Measurements from ENCODE around the gene JAKMIP2.

JAKMIP2 gene

GRCh38 chr5:147561435-147561834 is 221.1 kb downstream of the JAKMIP2 start:
- H4K20me1 ChIP-seq (ENCODE audit: low read depth, low read length) = no peaks in the 10 kb centered on the region
- TF ChIP-seq EZH2phosphoT487 (conservative IDR thresholded peaks at IDR 0.05; ENCODE audit: low read length) (no peak), CTCF (IDR thresholded peaks at IDR 0.05; ENCODE audit: insufficient read depth, low read length, poor library complexity, severe bottlenecking) (no peak)
- H3K4me2 ChIP-seq (ENCODE audit: low read depth, low read length, poor library complexity, severe bottlenecking) = no peak overlapping the region
- no peaks in the 10 kb centered on the region for H3K9me2 ChIP-seq (replicated peaks; ENCODE audit: insufficient read depth, low read length)
- H3K36me3 ChIP-seq (ENCODE audit: low read length) = no peaks in the 10 kb centered on the region
- no peaks in the 10 kb centered on the region for H3K9me3 ChIP-seq (ENCODE audit: insufficient read depth, low read length)
- no peaks in the 10 kb centered on the region for H3K27me3 ChIP-seq (ENCODE audit: low read length)
- no peaks in the 10 kb centered on the region for H3K79me2 ChIP-seq (ENCODE audit: insufficient read depth, low read length)
- no peaks in the 10 kb centered on the region for H3F3A ChIP-seq (ENCODE audit: insufficient read depth)
- no peak overlapping the region for H3K27ac ChIP-seq (ENCODE audit: low read depth, low read length)
- H3K9ac ChIP-seq (ENCODE audit: low read length) = no peak overlapping the region
- no peak overlapping the region for H2AFZ ChIP-seq (ENCODE audit: low read depth, low read length, severe bottlenecking)
- no peak overlapping the region for H3K4me3 ChIP-seq (ENCODE audit: insufficient read depth, low read length, poor library complexity, severe bottlenecking)

- Histone ChIP-seq H3K9me3 (ENCODE audit: insufficient read depth, low read length) (no peaks in the 10 kb centered on the region), H4K20me1 (ENCODE audit: low read depth, low read length) (no peaks in the 10 kb centered on the region), H3K36me3 (ENCODE audit: low read length) (no peaks in the 10 kb centered on the region), H2AFZ (ENCODE audit: low read depth, low read length, severe bottlenecking) (no peak overlapping the region), H3K4me3 (ENCODE audit: insufficient read depth, low read length, poor library complexity, severe bottlenecking) (no peak overlapping the region), H3K9me2 (replicated peaks; ENCODE audit: insufficient read depth, low read length) (no peaks in the 10 kb centered on the region), H3K9ac (ENCODE audit: low read length) (no peak overlapping the region), H3K27me3 (ENCODE audit: low read length) (no peaks in the 10 kb centered on the region), H3K4me2 (ENCODE audit: low read depth, low read length, poor library complexity, severe bottlenecking) (no peak overlapping the region), H3K79me2 (ENCODE audit: insufficient read depth, low read length) (no peaks in the 10 kb centered on the region), H3F3A (ENCODE audit: insufficient read depth) (no peaks in the 10 kb centered on the region), H3K27ac (ENCODE audit: low read depth, low read length) (no peak overlapping the region)
- TF ChIP-seq CTCF (IDR thresholded peaks at IDR 0.05; ENCODE audit: insufficient read depth, low read length, poor library complexity, severe bottlenecking) (no peak), EZH2phosphoT487 (conservative IDR thresholded peaks at IDR 0.05; ENCODE audit: low read length) (no peak)
Measured at GRCh38 chr5:147560718-147561331, 221.7 kb downstream of the JAKMIP2 start.

GRCh38 chr5:147559749-147560148 is 222.8 kb downstream of the JAKMIP2 start:
- Histone ChIP-seq H3K27me3 (ENCODE audit: low read length) (no peaks in the 10 kb centered on the region), H3K27ac (ENCODE audit: low read depth, low read length) (no peak overlapping the region), H3K4me3 (ENCODE audit: insufficient read depth, low read length, poor library complexity, severe bottlenecking) (no peak overlapping the region), H3K9ac (ENCODE audit: low read length) (no peak overlapping the region), H3K36me3 (ENCODE audit: low read length) (no peaks in the 10 kb centered on the region), H3K79me2 (ENCODE audit: insufficient read depth, low read length) (no peaks in the 10 kb centered on the region), H3F3A (ENCODE audit: insufficient read depth) (no peaks in the 10 kb centered on the region), H2AFZ (ENCODE audit: low read depth, low read length, severe bottlenecking) (no peak overlapping the region), H4K20me1 (ENCODE audit: low read depth, low read length) (no peaks in the 10 kb centered on the region), H3K9me3 (ENCODE audit: insufficient read depth, low read length) (no peaks in the 10 kb centered on the region), H3K9me2 (replicated peaks; ENCODE audit: insufficient read depth, low read length) (no peaks in the 10 kb centered on the region), H3K4me2 (ENCODE audit: low read depth, low read length, poor library complexity, severe bottlenecking) (no peak overlapping the region)
- TF ChIP-seq EZH2phosphoT487 (conservative IDR thresholded peaks at IDR 0.05; ENCODE audit: low read length) = no peak
- TF ChIP-seq CTCF (IDR thresholded peaks at IDR 0.05; ENCODE audit: insufficient read depth, low read length, poor library complexity, severe bottlenecking) = no peak

Measured in SU-DHL-6 (cell line).